NB4 (cell line): ENCODE data around the gene TRMT61A.

Source experiments
- CTCF ChIP-seq: IDR thresholded peaks from one replicate; pipeline ENCODE4 v1.5.1; 2012; ENCODE audit warnings: low read depth, low read length
- MAX ChIP-seq: IDR thresholded peaks from 2 replicates; pipeline ENCODE4 v1.6.1; 2011; ENCODE audit warnings: low read depth, low read length
- MYC ChIP-seq: IDR thresholded peaks from 2 replicates; pipeline ENCODE4 v1.6.1; 2011; ENCODE audit warnings: low read depth, low read length

- TF ChIP-seq CTCF = no peak
- TF ChIP-seq MYC = no peak
- TF ChIP-seq MAX = no peak
These were observed 2.6 kb downstream of the TRMT61A start for GRCh38 chr14:103531421-103532215.
